DMS153 (cell line): ENCODE data around the gene RAD9A.

Source experiments
- DNase-seq: peaks from one replicate; lab custom pipeline; 2025; lab: John Stamatoyannopoulos, UW

Gene RAD9A

DNA sequence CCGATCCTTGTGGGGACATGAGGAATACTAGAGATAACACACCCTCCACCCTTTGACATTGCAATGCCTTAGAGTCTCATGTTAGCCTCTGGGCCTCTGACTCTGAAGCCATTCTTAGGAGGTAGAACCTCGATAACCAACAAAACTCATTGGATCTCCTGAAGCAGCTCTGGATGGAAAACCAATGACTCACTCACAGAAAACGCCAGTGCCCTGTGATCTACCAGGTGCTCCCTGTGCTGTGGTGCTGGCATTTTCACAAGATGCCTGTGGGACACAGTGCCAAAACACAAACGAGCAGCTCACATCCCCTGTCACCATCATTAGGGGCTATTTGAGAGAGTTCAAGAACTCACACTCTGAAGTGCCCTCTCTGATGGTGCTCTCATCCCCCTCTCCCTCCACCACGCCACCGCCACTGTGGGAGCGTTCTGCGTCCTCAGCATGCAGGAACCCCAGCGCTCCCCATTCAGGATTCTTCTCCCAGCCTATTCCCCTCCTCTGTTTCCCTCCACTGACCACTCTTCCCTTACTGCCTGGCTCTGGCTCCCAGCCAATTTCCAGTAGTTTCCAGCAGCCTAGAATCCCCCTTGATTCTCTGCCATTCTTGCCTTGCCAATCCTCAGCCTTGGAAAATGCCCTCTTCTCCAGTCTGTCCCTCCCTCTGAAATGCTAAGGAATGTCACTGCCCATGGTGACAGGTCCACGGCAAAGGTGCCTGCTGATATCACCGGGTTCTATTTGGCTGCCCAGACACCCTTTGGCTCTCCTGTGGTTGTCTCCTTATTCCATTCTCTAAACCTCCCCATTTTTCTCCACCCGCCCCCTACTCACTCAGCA is 33.7 kb upstream of the RAD9A start:
- no peak for DNase-seq

DNA sequence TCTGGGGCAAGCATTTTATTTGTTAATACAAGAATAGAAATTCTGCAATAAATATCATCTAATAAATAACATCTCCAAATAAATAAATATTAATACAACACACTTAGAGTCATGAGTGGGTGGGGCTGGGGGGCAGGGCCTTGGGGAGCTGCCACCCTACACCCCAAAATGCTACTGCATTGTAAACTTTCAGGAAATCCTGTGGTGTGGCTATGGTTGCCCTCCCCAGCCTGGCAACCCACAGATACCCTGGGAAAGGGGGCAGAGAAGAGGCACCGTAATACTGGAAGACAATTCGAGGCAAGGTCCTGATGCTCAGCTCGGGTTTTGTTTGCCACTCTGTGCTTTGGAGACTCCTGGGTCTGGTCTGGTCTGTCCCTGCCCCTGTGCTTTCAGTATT is 27.6 kb upstream of the RAD9A start:
- DNase-seq, result no peak

- DNase-seq, result no peak
Observed at GRCh38 chr11:67364783-67365722, 26.7 kb upstream of the RAD9A start.

- no peak for DNase-seq
Observed at GRCh38 chr11:67365736-67366444, 25.9 kb upstream of the RAD9A start.

GRCh38 chr11:67366546-67366945 is 25.2 kb upstream of the RAD9A start:
- DNase-seq, result no peak

DNA sequence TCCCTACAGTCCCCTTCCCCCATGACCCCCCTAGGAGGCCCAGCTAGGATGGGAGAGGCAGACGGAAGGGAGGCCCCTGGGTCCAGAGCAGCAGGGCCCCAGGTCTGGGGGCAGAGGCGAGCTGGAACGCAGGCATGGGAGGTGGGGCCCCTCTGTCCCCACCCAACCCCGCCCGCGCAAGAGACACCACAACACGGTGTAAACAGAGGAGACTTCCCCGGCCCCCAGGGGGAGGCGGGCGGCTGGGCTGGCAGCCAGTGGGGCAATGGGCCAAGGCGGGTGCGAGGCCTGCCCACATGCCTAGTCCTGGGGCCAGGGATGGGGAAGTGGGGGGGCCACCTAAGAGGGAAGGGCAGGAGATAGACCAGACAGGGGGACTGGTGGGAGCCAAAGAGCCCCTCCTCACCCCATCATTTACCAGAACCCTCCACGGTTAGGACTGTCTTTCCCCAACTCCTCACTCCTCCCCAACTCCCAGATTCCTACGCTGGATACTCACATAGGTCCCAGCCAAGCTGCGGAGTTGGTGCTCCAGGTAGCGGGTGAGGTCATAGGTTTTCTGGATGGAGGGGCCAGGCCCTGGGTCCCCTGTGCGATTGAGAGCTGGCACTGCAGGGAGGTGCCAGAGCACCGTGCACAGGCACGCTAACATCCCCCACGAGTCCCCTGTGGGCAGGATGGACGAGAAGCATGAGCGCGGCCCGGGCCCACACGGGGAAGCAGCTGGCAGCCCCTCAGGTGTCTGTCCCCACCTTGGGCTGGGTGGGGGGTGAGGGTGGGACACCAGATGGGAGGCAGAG is 24.6 kb upstream of the RAD9A start:
- no peak for DNase-seq

GRCh38 chr11:67367761-67368227 is 24.0 kb upstream of the RAD9A start:
- DNase-seq, result no peak

DNA sequence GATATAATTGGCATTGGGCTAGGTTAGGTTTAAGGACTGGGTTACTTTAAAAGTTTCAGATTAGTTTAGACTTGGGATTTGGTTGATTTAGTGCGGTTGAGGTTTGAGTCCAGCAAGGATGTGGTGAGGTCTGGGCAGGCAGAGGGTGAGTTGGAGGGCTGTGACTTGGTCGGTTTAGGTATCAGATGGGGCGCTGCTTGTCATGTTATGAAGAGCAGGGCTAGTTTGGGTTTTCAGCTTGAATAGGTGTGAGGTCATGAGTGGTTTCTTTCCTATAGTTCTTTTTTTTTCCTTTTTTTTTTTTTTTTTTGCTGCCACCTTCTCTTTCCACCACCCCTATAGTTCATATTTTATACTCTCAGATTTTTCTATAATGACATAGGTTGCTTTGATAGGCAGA is 23.2 kb upstream of the RAD9A start:
- DNase-seq, result no peak

DNA sequence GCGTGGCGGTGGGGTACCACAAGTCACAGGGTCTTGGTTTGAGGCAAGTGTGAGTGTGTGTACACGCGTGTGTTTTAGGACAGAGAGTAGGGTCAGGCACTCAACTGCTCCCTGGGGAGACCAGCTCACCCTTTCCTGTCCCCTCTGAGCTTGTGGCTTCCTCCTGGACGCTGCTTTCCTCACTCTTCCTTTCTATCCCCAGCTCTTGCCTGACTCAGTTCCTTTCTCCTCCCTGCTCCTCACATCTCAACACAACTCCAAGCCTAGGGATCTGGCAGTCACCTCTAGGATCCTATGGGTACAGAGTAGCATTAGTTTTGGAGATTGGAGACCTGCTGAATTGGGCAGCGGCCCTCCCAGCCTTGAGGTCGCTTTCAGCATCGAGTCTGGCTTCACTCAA is 22.5 kb upstream of the RAD9A start:
- DNase-seq, result no peak

- DNase-seq, result no peak
Observed at GRCh38 chr11:67369801-67370284, 21.9 kb upstream of the RAD9A start.

GRCh38 chr11:67370351-67371076 is 21.3 kb upstream of the RAD9A start:
- DNase-seq, result no peak

- DNase-seq, result no peak
Observed at GRCh38 chr11:67371189-67371910, 20.4 kb upstream of the RAD9A start.

- no peak for DNase-seq
Observed at GRCh38 chr11:67371911-67372320, 19.9 kb upstream of the RAD9A start.

DNA sequence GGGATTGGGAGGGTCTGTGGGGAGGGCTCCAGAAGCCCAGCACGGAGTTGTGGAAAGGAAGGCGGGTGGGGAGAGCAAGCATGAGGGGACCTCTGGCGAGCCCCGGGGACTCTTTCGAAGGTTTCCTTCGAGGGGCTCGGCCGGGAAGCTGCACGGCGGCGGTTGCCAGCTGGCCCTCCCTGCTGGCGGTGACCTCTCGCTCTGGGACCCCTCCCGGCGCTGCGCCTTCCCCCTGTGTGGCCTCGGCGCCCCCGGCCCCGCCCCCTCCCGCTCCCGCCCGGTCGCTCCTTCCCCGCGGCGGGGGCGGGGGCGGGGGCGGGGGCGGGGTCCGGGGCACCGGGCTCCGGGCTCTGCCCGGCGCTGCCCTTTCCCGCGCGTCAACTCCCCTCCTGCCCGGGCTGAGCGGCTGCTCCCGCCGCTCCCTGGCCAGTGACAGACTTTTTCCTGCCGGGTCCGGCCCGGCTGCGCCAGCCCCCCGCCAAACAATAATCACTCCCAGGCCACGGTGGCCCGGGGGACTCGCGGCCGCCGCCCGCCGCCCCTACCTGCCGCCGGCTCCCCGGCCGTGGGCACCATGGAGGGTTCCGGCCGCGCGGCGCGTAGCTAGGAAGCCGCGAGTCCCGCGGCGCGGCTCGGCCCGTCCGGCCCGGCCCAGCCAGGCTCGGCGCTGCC is 19.3 kb upstream of the RAD9A start:
- no peak for DNase-seq

GRCh38 chr11:67372993-67373647 is 18.7 kb upstream of the RAD9A start, which contains the start of gene CLCF1:
Gene CLCF1 (minus strand): TSS chr11:67373598. CDS start chr11:67373539, 59 bp downstream.
- DNase-seq, result no peak

GRCh38 chr11:67373648-67374570 is 17.9 kb upstream of the RAD9A start:
- peak; percentile 20 for DNase-seq

DNA sequence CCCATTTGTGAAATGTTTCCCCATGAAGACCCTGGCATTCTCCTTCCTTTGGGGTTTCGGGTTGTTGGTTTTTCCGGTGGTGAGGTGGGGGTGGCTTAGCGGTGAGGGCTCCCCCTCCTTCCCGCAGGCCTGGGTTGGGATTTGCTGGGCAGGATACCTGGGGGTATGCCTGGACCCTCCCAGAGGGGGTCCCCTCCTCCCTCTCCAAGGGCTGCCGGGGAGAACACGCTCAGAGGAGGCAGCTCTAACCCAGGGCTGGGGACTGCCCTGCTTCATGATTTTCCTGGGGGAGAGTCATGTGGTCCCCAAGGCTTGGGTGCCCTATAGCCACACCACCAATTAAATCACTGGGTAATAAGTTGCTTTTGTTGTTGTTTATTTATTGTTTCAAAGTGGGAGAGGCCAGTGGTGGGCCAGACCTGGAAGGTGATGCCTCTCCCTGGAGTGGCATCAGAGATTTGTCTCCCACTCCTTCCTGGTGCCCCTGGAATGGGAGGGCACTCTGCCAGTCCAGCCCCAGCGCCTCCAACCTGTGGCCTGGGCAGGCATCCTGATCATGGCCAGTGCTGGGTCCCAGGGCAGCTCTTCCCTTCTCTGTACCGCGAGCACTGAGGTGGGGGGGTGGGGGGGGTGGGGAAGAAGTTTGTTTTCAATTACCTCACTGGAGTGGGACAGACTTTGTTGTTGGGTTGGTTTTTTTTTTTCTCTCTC is 17.1 kb upstream of the RAD9A start:
- no peak for DNase-seq
